ENCODE measurements around the gene ZNF451. TPM values are rescaled to one million over a fixed set of nuclear protein-coding genes. Genes with fewer than 3 reads are reported as not detected.

Gene ZNF451
- total and polyA plus RNA-seq, 2 donors (not counting 3 experiments of a cell fraction or from before 2014, with no cell fraction given), result 9.9 to 64.4 TPM

DNA sequence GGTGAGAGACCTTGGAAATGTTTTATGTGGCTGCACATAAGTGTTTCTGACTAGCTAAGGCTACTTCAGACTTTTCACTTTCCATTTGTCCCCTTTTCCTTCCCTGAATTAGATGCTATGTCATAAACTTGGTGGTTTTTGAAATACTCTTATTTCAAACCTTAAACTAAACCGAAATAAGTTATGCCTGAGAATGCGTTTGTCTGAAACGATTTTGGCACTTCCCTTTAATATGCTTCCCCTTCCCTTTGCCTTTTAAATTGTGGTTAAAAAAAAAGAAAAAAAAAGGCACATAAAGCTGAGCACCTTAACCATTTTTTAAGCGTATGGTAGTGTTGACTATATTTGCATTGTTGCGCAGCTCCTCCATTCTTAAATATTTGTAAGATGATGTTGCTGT lies 14.3 kb downstream of the ZNF451 start:
- no peak for DNase-seq (ENCODE audit: low read depth, low spot score)
- ChIA-PET POLR2A (interaction anchor here (0.6 kb wide), 1 partner anchor 9 kb away, joined by 9 read pairs; no protein-coding TSS in a partner anchor), CTCF (interaction anchor here (0.9 kb wide), 1 partner anchor 11 kb away, joined by 3 read pairs; no protein-coding TSS in a partner anchor)
- intact Hi-C loops (cut with micrococcal nuclease), result no loop called here
- Histone ChIP-seq H3K4me1 (ENCODE audit: control insufficient read depth, extremely low read depth, insufficient read depth, low read length) (no peaks in the 10 kb centered on the region), H3K36me3 (ENCODE audit: control insufficient read depth in 2 of 2, extremely low read depth in 1 of 2, insufficient read depth in 2 of 2, low read length in 2 of 2) (peaks cover 24 to 32% of the 10 kb centered on the region in 2 experiments), H3K9me1 (replicated peaks; ENCODE audit: control insufficient read depth, extremely low read depth, insufficient read depth, low read length) (peaks cover 3% of the 10 kb centered on the region), H3K4me3 (replicated peaks in 1 of 3; ENCODE audit: insufficient read depth in 1 of 3, low read depth in 1 of 3, low read length in 3 of 3) (no peak overlapping the region), H3K4me2 (ENCODE audit: insufficient read depth, low read length) (no peak overlapping the region), H2AFZ (ENCODE audit: low read depth, low read length) (no peak overlapping the region), H3K27me3 (ENCODE audit: control insufficient read depth in 2 of 2, insufficient read depth in 2 of 2, low read length in 2 of 2) (no peaks in the 10 kb centered on the region), H3K79me2 (ENCODE audit: control insufficient read depth, insufficient read depth, low read length) (peaks cover 78% of the 10 kb centered on the region), H3K27ac (ENCODE audit: insufficient read depth, low read depth, low read length) (no peak overlapping the region), H3K9ac (replicated peaks; ENCODE audit: extremely low read depth, insufficient read depth, low read length) (no peak overlapping the region), H4K20me1 (replicated peaks; ENCODE audit: control insufficient read depth, extremely low read depth, insufficient read depth, low read length) (peaks cover 15% of the 10 kb centered on the region), H3K9me3 (replicated peaks; ENCODE audit: control insufficient read depth, insufficient read depth, low read length) (no peaks in the 10 kb centered on the region)
- no TSS peak for BruUV-seq (replicated peaks)
- TF ChIP-seq FOS (IDR thresholded peaks at IDR 0.05; ENCODE audit: borderline replicate concordance, insufficient read depth, low read length) (no peak), POLR2A (IDR thresholded peaks at IDR 0.05; ENCODE audit: low read depth, low read length) (no peak), MYC (IDR thresholded peaks at IDR 0.05; ENCODE audit: low read depth, low read length) (no peak), JUN (IDR thresholded peaks at IDR 0.05; ENCODE audit: borderline replicate concordance, insufficient read depth, insufficient read length, low read depth) (no peak), GATA2 (IDR thresholded peaks at IDR 0.05; ENCODE audit: insufficient read depth, insufficient read length, low read depth, low read length) (no peak), CTCF (IDR thresholded peaks at IDR 0.05; ENCODE audit: extremely low read depth in 1 of 2, insufficient read depth in 1 of 2, low read depth in 1 of 2, low read length in 2 of 2) (no peak), POLR2AphosphoS5 (IDR thresholded peaks at IDR 0.05; ENCODE audit: insufficient read depth, low read depth, low read length) (no peak), EZH2 (IDR thresholded peaks at IDR 0.05; ENCODE audit: borderline replicate concordance, low read depth, low read length, severe bottlenecking) (no peak), MAX (IDR thresholded peaks at IDR 0.05; ENCODE audit: insufficient read depth, insufficient read length) (no peak)
- FAIRE-seq, result no peak
- dilution Hi-C loops (cut with MboI; ENCODE audit: extremely low pct_ligation_motif_present, low sequenced_read_pairs), result no loop called here
